ENCODE measurements around the gene LGI1. TPM values are rescaled to one million over a fixed set of nuclear protein-coding genes. Genes with fewer than 3 reads are reported as not detected.

LGI1 gene
- total RNA-seq, 1 experiment from 2014 or later = not detected

DNA sequence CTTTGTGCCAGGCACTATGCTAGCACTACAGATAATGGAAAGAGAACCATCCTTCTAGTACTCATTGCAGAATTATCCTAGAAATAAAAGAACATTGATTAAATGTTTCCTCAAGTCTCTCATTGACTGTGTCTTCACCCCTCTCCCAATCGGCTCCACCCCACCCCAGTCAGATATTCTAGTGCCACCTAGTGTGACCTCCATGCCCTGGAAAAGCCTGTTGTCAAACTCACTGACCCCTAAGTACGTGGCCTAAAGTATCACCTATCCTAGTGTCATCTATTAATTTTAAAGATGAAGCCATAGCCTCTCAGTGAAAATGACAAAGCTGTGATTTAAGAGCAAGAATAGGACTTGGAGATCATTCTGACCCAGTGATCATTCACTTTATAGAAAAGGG, 26.3 kb downstream of the LGI1 start:
- Histone ChIP-seq H3K27ac (ENCODE audit: low read length) (no peak overlapping the region), H3K27me3 (ENCODE audit: control insufficient read depth, insufficient read depth, low read length) (peaks cover 2% of the 10 kb centered on the region; the same call in 1 of the 2 replicates), H3K36me3 (ENCODE audit: control insufficient read depth, insufficient read depth, low read length) (no peaks in the 10 kb centered on the region), H3K4me3 (ENCODE audit: low read depth in 2 of 2, low read length in 2 of 2) (no peak overlapping the region), H3K9me3 (ENCODE audit: control insufficient read depth, insufficient read depth, low read depth, low read length) (no peaks in the 10 kb centered on the region), H3K4me1 (ENCODE audit: control insufficient read depth, insufficient read depth, low read length) (no peaks in the 10 kb centered on the region)
- ChIA-PET CTCF (no interaction called here), POLR2A (no interaction called here)
- no TSS peak for BruUV-seq (replicated peaks)
- in situ Hi-C loops (cut with HindIII; ENCODE audit: low pct_unique_long_range_greater_than_20kb, low sequenced_read_pairs) (no loop called here), intact Hi-C loops (cut with micrococcal nuclease; ENCODE audit: unreplicated experiment) (no loop called here)
- DNase-seq (ENCODE audit: low read depth, low spot score) = no peak
- TF ChIP-seq, protein P1, sequence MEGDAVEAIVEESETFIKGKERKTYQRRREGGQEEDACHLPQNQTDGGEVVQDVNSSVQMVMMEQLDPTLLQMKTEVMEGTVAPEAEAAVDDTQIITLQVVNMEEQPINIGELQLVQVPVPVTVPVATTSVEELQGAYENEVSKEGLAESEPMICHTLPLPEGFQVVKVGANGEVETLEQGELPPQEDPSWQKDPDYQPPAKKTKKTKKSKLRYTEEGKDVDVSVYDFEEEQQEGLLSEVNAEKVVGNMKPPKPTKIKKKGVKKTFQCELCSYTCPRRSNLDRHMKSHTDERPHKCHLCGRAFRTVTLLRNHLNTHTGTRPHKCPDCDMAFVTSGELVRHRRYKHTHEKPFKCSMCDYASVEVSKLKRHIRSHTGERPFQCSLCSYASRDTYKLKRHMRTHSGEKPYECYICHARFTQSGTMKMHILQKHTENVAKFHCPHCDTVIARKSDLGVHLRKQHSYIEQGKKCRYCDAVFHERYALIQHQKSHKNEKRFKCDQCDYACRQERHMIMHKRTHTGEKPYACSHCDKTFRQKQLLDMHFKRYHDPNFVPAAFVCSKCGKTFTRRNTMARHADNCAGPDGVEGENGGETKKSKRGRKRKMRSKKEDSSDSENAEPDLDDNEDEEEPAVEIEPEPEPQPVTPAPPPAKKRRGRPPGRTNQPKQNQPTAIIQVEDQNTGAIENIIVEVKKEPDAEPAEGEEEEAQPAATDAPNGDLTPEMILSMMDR (IDR thresholded peaks at IDR 0.05) = no peak
- no peak for TF ChIP-seq SIN3A (IDR thresholded peaks at IDR 0.05; ENCODE audit: borderline replicate concordance, insufficient read depth, low read depth, low read length)
- no peak for TF ChIP-seq TCF7L2 (IDR thresholded peaks at IDR 0.05; ENCODE audit: low read depth, low read length)
- no peak for TF ChIP-seq POLR2AphosphoS5 (IDR thresholded peaks at IDR 0.05; ENCODE audit: low read depth, low read length)
- TF ChIP-seq, protein P2, sequence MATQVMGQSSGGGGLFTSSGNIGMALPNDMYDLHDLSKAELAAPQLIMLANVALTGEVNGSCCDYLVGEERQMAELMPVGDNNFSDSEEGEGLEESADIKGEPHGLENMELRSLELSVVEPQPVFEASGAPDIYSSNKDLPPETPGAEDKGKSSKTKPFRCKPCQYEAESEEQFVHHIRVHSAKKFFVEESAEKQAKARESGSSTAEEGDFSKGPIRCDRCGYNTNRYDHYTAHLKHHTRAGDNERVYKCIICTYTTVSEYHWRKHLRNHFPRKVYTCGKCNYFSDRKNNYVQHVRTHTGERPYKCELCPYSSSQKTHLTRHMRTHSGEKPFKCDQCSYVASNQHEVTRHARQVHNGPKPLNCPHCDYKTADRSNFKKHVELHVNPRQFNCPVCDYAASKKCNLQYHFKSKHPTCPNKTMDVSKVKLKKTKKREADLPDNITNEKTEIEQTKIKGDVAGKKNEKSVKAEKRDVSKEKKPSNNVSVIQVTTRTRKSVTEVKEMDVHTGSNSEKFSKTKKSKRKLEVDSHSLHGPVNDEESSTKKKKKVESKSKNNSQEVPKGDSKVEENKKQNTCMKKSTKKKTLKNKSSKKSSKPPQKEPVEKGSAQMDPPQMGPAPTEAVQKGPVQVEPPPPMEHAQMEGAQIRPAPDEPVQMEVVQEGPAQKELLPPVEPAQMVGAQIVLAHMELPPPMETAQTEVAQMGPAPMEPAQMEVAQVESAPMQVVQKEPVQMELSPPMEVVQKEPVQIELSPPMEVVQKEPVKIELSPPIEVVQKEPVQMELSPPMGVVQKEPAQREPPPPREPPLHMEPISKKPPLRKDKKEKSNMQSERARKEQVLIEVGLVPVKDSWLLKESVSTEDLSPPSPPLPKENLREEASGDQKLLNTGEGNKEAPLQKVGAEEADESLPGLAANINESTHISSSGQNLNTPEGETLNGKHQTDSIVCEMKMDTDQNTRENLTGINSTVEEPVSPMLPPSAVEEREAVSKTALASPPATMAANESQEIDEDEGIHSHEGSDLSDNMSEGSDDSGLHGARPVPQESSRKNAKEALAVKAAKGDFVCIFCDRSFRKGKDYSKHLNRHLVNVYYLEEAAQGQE (IDR thresholded peaks at IDR 0.05; ENCODE audit: insufficient read depth in 1 of 2, low read depth in 2 of 2, low read length in 1 of 2) = no peak
- no peak for ATAC-seq

DNA sequence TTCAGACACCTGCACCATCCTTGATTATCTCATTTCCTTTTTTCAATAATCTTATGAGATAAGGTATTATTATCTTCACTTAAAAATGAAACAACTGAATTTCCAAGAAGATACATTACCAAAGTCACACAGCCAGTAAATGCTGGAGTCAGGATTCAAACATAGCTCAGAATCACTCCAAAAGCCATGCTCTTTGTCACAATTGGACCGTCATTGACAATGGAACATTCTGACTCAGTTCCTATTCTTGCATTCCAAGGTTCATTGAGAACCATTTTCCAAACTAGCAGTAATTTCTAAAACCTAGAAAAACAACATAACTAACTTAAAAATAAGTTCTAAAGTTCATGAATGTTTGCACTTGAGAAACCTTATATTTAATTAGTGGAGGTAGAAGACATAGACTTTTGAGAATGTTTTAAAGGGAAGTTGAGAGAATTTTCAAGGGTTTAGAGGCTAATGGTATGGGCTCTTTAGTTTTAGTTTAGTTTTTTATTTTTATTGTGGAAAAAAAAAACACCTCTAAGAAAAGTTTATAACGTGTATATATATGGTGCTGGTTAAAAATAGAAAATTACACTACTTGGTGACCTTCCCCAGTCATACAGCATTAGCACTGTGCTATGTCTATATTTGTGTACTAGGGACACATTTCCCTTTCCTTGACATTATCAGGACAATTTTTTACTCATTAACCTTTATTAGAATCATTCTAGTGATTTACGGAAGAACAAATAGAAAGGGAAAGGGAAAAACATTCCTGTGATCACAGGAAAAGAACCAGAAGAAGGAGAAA, 30.9 kb downstream of the LGI1 start:
- no peaks in the 10 kb centered on the region for H3K36me3 ChIP-seq (ENCODE audit: control insufficient read depth, insufficient read depth, low read length)
- intact Hi-C loops (cut with micrococcal nuclease; ENCODE audit: unreplicated experiment) = no loop called here
- in situ Hi-C loops (cut with HindIII; ENCODE audit: low pct_unique_long_range_greater_than_20kb, low sequenced_read_pairs) = no loop called here
- H3K27ac ChIP-seq (ENCODE audit: low read length) = no peak overlapping the region
- no peaks in the 10 kb centered on the region for H3K4me1 ChIP-seq (ENCODE audit: control insufficient read depth, insufficient read depth, low read length)
- no TSS peak for BruUV-seq (replicated peaks)
- ATAC-seq = no peak
- ChIA-PET POLR2A (no interaction called here), CTCF (no interaction called here)
- peaks cover 13% of the 10 kb centered on the region for H3K27me3 ChIP-seq (ENCODE audit: control insufficient read depth, insufficient read depth, low read length)
- TF ChIP-seq, protein P1 (IDR thresholded peaks at IDR 0.05) = no peak
- no peak for TF ChIP-seq POLR2AphosphoS5 (IDR thresholded peaks at IDR 0.05; ENCODE audit: low read depth, low read length)
- TF ChIP-seq SIN3A (IDR thresholded peaks at IDR 0.05; ENCODE audit: borderline replicate concordance, insufficient read depth, low read depth, low read length) = no peak
- TF ChIP-seq, protein P2 (IDR thresholded peaks at IDR 0.05; ENCODE audit: insufficient read depth in 1 of 2, low read depth in 2 of 2, low read length in 1 of 2) = no peak
- no peak for TF ChIP-seq TCF7L2 (IDR thresholded peaks at IDR 0.05; ENCODE audit: low read depth, low read length)
- DNase-seq (ENCODE audit: low read depth, low spot score) = no peak
- no peak overlapping the region for H3K4me3 ChIP-seq (ENCODE audit: low read depth in 2 of 2, low read length in 2 of 2)
- no peaks in the 10 kb centered on the region for H3K9me3 ChIP-seq (ENCODE audit: control insufficient read depth, insufficient read depth, low read depth, low read length)

Measured in Panc1 (cell line).